SKM-1 treated with dmso at 0.1 percent for 144 hours (cell line): Measurements from ENCODE around the gene HEPN1.

ENCODE experiments used
- DNase-seq: peaks from one replicate; lab custom pipeline; 2025; ENCODE audit not compliant: unreplicated experiment; lab: John Stamatoyannopoulos, UW

Gene HEPN1

DNA sequence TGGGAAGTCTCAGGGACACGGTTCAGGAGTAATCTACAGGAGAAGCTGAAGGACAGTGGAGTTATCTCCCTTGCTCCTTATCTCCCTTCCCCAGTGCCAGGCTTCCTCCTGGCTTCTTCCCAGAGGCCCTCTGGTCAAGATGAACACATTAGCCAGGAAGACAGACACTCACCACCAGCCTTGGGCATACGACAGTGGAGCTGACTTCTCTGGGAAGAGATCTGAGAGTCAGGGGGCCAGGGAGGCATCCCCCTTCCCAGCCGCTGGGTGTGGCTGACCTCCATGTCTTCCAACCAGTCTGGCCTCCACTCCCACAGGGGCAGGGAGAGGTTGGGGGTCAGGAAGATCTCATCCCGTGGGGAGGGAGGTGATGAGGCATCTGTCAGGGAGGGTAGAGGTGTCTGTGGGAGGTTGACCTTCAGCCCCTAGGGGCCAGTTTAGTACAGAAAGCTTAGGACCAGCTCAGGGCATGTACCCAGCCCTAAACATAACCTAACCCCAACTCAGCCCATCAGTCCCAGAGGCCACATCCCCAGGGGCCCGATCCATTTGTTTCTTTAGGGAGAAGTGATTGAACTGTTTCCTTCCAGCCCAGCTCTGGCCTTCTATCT lies 34.1 kb upstream of the HEPN1 start:
- DNase-seq = no peak

DNA sequence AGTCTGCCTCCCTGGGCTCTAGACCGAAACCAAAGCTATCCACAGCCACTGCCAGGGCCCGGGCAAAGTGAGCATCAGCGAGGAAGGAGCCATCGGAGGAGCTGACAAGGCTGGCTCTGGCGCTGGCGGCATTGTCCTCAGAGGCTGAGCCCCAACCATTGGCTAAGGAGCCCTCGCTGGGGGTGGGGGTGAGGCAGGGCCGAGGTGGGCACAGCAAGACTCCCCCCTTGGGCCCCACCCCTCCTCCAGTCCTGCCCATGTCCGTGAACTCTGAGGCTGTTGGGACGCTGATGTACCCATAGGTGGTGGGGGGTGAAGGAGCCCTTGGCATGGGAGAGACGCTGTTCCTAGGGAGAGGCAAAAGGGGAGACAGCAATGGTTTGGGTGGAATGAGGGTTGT lies 32.6 kb upstream of the HEPN1 start:
- no peak for DNase-seq

DNA sequence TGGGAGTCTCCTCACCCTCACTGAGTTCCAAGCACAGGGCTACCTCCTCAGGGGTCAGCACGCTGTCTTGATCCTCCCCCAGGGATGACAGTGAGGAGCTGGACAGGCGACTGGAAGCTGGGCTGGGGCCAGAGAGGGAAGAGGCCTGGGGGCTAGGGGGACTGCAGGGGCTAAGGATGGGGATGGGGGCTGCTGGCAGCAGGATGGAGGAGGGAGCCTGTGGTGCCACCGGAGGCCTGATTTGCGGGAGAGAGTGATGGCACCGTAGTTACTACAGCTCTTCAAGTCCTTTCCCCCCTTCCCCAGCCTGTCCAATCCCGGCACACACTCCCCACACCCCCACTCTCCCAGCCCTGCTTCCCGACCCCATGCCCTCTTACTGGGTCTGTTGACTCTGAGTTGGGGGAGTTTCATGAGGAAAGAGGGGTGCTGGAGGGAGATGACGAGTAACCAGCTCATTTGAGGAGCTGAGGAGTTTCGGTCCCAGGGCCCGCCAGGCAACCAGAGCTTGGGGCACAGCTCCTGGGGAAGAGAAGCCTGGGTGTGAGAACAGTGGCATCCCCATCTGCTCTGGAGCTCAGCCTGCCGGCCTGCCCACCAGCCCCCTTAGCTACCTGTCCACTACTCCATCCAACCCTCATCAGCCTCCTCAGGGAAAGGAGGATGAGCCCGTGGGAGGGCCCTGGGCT lies 31.9 kb upstream of the HEPN1 start:
- no peak for DNase-seq

DNA sequence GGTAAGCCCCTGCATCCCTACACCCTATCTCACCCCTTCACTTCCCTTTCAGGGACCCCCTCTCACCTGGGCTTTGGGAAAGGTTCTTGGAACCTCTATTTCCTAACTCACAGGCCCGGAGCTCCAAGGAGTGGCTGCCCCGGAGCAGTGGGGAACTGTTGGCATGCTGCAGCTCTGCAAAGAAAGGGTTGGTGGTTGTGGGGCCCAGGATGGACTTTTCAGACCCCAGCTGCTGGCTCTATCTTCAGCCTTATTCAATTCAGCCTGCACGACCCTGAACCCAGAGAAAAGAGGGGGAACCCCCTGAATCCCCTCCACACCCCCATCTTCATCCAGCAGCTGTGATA lies 31.4 kb upstream of the HEPN1 start:
- no peak for DNase-seq

DNA sequence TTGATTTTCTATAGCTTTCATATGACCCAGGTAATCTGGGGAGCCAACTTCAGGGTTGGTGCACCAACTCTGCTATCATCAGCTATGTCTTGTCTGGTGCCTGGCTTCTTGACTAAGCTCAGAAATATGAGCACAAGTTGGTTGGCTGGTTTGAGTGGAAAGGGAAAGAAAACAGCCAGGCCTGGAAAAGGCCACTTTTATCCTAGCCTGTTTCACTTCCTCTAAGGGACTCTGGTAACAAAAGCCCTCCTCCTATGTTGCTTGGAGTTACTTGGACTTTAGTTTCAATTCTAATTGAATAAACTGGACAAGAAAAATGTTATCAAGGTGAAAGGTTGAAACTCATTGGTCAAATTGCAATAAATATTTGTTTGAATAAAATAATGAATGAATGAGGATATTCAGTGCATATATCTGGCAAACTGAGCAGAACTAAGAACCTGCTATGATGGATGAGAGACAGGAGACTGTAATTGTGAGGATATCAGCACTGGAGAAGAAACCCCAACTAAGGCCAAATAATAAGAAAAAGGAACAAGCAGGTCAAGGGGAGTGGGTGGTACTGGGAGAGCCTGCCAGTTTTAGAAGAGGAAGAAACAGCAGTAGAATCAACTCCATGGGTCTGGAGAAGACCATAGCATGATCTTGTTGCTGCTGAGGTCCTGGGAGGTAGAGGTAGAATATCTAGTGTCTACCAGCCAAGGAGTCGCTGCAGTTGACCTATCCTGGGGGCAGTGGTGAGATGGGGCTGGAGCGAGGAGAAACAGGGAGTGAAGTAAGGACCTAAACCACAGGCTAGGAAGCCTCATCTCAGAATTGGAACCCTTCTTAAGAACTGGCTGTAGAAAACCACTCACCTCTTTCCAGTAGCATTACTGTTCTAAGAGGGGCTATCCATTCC lies 29.6 kb upstream of the HEPN1 start:
- no peak for DNase-seq

DNA sequence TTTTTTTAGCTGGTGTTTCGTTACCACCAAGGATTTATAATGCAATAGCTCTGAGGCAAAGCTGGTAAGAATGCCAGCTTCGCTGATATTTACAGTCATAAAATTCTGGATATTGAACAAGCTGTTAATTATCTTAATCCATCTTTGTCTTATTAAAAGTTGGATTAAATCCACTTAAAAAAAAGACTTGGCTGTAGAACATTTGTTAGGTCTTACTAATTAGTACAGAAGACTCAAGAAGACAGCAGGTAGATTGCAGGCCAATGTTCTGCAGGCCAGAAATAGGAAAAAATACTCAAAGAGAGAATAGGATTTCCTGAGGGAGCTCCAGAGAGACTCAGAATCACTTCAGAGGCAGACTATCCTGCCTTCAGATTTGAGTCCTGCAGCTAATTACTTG lies 28.9 kb upstream of the HEPN1 start:
- DNase-seq = no peak

DNA sequence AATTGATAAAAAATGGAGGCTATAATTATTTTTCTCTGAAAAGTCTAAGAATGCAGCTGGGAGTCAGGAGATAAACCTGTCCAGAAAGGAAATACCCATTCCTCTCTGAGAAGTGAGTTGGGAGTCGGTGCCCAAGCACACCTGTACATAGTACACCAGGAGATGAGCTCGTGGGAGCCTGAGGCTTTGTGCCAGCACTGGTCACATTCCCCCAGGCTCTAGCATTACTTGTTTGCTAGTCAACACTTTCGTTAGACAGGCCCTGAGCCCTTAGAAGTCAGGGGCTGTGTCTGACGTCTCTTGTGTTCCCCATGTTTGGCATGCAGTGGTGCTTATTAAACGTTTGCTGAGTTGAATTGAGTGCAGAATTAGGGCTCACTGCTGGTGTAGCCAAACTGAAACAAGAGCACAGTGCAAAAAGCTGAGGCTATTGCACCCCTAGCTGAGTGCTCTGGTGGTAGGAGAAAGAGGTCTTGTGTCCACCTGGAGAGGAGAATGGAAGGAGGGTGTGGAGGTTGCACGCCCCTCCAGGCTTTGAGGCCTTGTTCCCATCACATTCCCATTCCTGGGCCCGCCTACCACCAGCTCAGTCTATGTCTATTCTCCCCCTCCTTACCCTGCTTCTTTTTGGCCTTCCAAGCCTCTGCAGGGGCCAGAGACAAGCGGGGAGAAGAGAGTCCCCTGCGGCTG lies 28.2 kb upstream of the HEPN1 start:
- DNase-seq = no peak

DNA sequence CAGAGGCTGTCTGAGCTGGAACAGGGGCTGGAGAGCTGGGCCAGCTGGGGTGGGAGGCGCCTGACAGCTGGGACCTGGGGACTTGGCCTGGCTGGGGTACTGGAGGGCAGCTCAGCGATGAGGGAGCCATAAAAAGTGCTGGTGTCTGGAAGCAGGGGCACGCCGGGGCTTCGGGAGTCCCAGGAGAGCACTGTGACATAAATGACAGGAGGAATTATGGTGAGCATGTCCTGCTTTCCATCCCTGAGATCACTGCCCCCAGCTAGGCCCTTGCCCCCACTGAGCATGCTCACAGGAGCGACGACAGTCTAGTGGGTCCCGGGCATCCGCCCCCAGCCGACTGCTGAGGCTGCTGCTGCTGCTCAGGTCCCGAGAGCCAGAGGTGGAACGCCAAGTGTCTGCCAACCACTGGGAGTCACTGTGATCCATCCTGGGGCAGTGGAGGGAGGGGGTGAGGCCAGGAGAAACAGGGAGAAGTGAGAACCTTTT lies 27.6 kb upstream of the HEPN1 start:
- DNase-seq = no peak

DNA sequence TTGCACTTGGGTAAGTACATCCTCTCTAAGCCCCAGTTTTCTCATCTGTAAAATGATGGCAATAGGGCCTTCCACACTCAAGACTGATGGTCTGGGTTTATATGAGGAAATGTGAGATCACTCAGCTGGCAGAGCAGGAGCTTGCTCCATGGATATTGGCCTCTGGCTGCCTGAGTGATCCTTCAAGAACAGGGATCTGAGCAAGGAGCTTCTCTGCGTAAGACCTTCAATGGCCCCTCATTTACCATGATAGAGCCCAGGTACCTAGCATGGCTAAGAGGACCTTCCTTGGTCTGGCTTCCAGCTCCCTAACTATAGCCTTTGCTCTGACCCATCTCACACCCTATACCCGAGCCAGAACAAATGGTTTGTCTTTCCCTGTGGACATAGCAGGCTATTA lies 26.9 kb upstream of the HEPN1 start:
- DNase-seq = no peak

DNA sequence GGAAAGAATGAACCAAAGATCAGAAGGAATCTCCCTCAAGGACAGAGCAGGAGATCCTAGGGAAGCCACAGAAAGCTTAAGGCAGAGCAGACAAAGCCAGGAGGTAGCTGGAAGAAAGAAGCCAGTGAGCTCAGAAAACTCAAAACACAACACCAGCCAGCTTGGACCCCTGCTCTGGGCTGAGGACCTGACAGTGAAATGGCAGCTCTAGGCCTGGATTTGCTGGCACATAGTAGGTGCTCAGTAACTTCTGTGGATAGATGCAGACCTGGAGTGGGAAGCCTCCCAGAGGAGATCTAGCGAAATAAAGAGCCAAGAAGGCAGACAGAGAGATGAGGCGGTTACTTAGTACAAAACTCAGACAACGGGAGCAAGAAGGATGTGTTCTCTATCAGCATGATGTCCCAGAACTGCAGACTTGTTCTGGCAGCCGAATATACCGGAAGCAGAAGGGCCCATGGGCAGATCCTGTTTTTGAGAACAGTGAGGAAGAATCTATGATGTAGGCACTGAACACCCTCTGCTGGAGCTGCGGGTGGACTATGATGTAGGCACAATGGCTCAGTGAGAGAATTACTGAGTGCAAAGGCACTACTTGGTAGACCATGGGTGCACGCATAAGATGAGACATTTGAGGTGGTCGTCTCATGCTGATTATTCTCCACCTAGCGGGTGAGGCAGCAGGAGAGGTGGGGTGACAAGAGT lies 26.1 kb upstream of the HEPN1 start:
- DNase-seq = no peak

DNA sequence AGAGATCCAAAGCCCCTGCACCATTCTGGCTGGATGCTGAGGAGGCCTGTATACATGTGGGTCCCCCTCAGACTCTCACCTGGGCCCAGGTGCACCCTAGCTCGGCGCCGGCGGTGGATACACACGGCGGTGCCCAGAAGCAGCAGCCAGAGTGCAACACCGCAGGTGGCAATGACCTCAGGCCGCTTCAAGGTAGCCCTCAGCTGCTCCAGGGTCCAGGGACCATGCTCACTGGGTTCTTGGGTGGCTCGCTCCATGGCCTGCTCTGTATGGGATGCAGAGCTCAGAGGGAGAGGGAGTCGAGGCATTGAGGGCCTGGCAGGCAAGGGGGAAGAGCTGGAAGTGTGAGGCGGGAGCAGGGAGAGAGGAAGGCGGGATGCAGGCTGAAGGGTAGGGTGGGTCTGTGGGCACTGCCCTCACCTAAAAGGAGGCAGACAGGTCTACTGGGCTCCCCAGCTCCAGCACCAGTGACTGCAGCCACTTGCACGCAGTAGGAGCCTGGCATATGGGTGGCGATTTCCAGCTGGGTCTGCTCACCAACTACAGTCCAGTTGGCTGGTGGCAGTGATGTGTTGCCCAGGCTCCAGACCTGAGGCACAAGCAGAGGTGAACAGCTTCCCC lies 25.2 kb upstream of the HEPN1 start:
- no peak for DNase-seq

DNA sequence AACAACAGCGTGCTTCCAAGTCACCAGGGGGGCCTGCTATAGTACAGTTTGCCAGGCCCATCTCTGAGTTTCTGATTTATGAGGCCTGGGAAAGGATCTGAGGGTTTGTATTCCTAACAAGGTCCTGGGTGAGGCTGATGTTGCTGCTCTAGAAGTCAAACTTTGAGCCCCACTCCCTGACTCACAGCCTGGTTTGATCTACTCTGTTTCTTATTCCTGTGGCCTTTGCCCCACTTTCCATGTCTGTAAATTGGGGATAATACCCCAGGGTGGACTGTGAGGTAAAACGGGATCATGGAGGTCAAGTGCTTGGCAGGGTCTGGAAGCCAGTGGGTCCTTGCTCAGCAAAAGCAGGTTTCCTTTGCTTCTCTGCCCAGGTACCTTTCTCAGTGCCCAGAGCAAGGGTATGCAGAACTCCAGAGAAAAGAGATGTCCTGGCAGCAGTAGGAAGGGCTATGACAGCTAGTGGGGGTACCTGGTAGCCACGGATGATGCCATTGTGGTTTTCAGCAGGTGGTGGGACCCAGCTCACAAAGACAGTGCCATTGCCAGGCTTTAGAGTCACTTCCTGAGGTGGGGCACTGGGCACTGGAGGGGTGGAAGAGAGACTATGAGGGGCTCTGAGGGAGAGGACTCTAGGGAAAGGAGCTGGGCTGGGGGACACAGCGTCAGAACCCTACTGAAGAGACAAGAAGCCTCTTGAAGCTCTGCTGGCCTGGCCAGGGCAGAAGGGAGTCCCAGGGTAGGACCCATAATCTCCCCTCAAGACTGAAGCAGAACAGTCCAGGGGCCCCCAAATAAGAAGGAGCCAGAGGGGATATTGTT lies 24.2 kb upstream of the HEPN1 start:
- no peak for DNase-seq

DNA sequence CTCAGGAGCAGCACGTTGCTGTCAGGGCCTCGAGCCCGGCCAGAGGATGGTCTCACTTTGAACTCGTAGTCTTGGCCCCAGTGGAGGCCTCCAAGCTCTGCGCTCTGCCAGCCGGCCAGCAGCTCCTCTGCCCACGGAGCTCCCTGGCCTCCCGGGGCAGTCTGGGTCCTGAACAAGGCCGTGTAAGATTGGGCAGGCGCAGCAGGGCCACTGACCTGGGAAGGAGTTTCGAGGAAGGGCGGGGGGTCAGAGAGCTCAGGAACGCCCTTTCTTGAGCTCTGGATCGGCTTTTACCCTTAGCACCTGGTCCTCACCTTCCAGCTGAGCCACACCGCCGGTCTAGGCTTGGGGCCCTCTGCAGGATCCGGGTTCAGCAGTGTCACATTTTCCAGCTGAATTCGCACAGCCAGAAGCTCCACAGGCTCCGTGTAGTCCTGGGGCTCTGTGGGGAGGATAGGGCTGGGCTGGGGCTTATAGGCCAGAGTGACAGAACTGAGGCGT lies 23.5 kb upstream of the HEPN1 start:
- DNase-seq = no peak

DNA sequence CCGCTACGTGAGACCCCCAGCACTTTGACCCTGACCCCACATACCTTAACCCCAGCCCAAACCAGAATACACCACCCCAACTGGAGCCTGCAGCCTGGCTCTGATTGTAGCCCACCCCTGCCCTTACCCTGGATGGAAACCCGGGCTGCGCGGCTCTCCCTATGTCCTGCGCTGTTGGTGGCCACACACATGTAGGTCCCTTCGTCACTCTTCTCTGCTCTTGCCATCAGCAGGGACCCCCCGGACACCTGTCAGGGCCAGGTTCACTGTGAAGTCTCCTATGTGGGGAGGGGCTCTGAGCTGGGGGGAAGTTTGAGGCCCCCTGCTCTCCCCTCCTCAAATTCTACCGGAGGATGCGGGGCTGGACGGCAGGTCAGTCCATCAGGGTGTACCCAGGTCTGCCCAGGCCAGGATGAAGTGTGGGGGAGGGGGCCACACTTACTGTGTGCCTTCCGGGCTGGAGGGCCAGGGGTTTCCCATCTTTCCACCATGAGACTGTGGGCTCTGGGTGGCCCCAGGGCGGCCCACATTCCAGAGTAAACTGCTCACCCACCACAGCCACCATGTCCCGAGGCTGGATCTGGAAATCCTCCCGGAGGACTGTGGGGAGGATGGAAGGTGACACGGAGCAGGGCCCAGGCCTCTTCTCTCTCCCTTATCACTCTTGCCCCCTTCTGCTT lies 22.8 kb upstream of the HEPN1 start:
- no peak for DNase-seq

DNA sequence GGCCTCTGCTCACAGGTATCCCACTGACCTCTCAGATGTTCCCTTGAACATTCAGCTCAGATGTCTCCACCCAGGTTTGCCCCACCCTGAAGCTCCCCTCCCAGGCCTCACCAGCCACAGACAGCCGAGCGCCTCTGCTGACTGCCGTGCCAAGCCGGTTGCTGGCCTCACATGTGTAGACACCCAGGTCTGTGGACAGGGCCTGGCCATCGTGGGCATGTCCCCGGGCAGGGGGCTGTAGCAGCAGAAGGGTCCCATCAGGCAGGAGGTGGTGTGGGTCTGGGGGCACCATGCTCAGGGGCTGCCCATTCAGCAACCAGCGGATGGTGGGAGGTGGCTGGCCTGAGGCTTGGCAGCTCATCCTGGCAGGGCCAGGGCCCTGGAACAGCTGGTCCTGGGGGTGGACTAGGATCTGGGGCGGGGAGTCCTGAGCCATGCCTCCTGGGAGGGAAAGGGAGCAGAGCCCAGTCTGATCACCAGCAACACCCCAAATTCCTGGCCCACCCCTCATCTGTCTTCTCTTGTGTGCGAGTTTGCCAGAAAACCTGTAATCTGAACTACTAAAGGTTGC lies 22.1 kb upstream of the HEPN1 start:
- no peak for DNase-seq

DNA sequence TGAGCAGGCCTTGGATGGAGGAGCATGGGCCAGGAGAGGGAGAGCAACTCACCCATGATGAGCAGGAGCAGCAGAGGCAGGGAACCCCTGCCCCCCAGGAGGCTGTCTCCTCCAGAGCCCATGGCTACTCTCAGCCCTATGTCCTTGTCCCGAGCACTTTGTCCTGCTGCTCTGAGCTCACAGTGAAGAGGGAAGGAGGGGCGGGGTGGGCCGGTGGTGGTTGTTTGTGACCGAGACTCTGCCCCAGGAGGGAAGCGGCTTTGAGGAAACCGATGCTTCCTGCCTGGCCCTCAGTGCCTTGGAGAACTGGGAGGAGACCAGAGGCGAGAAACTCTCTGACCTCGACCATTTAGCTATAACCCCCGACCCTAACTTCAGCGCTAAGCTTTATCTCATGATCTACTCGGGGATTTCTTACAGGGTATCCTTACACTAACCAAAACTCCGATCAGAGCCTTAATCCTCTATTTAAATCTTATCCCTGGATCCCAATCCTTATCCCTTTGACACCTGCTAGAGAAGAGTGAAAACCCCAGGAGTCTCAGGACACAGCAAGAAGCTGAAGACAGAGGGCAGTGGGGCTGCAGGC lies 21.3 kb upstream of the HEPN1 start, which contains the start of gene ROBO4:
ROBO4 (minus strand) TSS at position 192 of the 589 bp plus-strand sequence; CDS start at position 122, 70 bp downstream.
- no peak for DNase-seq

DNA sequence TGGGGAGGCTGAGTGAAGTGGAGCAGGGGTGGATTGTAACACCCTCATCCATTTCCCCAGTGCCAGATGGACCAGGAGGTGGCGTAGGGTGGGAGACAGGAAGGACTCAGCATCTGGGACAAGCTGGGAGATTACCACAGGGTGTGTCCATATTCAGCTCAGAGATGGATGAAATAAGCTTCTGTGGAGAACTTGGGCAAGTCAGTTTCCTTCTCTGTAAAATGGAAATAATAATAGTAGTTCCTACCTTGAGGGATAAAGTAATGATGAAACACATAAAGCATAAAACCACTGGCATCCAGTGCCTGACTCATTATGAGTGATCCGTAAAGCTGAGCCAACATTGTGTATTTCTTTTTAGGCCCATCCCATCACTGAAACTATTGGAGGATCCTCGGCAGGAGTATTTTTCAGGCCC lies 20.8 kb upstream of the HEPN1 start:
- DNase-seq = no peak

DNA sequence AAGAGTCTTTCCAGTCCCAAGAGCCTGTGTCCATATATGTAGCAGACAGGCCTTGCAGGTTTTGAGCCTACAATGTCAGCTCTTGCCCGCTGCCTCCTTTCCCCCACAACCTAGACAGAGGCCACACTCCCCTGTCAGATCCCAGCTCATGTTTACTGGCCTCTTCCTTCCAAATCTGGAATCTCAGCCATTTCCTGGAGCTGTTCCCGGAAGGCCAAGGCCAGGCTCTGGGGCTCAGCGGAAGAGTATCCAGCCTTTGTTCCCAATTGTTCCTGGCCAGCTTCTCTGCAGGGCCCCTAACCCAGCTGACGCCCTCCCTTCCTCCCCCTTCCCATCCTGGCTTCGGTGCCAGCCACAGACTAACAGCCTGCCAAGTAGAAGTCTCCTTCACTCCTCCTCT lies 20.3 kb upstream of the HEPN1 start:
- DNase-seq = no peak
